ENCODE measurements around the gene TSC22D3.
A peak's percentile ranks its signal among the peaks of the same experiment; 100 is the strongest.

TSC22D3 gene

DNA sequence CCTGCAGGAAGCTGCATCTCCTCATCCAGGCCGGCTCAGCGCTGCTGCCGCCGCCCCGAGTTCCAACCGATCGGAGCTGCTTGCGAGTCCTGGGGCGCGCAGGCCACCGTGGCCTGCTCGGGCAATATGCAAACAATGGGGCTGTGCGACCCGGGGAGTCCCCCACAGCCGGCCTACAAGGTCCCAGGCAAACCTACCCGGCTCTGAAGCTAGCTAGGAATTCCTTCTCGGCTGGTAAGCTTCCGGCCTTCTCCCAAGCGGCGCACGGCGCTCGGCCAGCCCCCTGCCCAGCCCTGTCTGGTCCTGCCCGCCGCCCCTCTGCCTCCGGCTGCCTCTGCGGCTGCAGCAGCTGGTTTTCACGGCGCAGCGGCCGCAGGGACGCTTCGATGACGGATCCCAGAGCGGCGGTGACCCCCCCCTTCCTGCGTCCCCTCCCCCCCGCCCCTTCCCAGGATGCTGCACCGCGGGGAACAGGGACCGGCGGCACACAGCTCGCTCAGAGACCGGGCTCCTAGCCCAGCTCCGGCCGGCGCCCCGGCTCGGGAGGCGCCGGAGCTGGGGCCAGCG is 59.4 kb downstream of the TSC22D3 start:
- H3K4me3 ChIP-seq (ENCODE audit: low read depth, low read length): peak overlapping the region; percentile 67
- TF ChIP-seq CTCF (IDR thresholded peaks at IDR 0.05; ENCODE audit: low read depth, low read length): no peak

DNA sequence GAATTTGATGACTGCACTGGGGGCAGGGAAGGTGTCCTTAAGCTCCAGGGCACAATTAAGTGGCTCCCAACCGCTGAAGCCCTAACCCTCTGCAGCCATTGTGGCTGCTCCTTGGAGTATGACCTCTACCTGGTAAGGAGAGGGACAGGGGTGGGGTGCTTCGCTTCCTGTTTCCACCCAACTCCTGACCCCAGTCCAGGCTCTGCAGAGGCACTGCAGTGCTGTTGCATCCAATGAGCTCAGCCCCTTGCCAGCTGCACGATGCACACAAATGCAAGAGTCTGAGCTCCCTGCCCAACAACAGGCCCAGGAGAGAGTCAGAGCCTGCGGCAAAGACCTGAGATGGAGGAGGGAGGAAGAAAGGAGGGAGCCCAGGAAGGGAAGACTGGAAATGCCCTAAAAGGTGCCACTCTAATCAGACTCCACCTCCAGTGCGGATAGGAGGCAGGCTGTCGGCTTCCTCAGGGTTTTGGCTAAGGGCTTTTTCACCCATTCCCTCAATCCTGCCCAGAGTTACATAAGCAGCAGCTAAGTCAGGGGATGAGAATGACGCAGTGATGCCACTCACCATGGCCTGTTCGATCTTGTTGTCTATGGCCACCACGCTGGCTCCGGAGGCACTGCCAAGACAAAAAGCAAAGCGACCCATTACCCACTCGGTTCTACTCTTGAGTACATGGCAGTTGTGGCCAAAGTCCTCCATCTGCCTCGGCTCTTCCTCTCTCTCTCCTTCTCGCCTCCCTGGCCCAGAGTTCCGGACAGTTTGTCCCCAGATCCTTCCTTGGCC is 60.1 kb downstream of the TSC22D3 start:
- no peak for TF ChIP-seq CTCF (IDR thresholded peaks at IDR 0.05; ENCODE audit: low read depth, low read length)

DNA sequence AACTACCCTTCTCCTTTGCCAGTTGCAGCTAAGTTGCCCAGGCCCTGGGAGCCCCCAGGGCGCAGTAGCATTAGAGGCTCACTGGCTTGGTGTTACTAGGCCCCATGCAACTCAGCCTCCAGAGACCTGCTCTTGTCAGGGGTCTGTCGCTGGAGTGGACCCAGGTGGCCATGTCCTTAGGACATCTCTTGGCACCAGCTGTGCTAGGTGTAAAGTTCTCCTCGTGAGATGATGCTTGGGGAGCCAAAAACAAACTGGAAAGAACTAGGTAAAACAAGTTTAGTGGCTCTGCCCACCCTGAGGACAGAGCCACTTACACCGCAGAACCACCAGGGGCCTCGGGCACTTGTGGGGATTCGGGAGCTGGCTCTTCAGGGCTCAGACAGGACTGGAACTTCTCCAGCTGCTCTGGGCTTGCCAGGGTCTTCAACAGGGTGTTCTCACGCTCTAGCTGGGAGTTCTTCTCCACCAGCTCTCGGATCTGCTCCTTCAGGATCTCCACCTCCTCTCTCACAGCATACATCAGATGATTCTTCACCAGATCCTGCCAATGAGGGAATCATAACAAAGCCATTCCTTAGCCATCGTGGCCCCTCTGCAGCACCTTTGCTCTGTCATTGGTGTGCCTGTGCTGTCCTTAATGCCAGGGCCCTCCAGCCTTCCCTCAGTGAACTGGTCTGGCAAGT is 61.2 kb downstream of the TSC22D3 start:
- no peak for TF ChIP-seq CTCF (IDR thresholded peaks at IDR 0.05; ENCODE audit: low read depth, low read length)
- H3K4me3 ChIP-seq (ENCODE audit: low read depth, low read length): no peak overlapping the region

More for the DNA sequence above, 60.1 kb downstream of the TSC22D3 start:
- H3K4me3 ChIP-seq (ENCODE audit: low read depth, low read length): peak overlapping the region; percentile 67

- no peak overlapping the region for H3K4me3 ChIP-seq (ENCODE audit: low read depth, low read length)
- TF ChIP-seq CTCF (IDR thresholded peaks at IDR 0.05; ENCODE audit: low read depth, low read length): no peak
These were observed 61.9 kb downstream of the TSC22D3 start for GRCh38 chrX:107713543-107714205.

DNA sequence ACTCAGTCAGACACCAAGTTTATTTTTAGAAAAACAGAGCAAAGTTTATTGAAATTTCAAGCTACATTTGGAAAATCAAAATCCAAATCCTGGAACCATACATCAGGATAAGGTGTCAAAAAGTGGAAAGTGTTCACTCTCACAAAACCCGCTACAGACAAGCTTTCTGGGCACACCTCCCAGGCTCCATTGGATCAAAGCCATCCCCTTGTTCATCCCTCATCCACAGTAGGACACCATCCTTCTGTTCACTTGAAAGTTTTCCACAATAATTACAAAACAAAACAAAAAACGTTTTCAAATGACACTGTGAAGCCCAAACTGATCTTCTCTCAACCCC is 62.4 kb downstream of the TSC22D3 start:
- H3K4me3 ChIP-seq (ENCODE audit: low read depth, low read length): no peak overlapping the region
- no peak for TF ChIP-seq CTCF (IDR thresholded peaks at IDR 0.05; ENCODE audit: low read depth, low read length)

DNA sequence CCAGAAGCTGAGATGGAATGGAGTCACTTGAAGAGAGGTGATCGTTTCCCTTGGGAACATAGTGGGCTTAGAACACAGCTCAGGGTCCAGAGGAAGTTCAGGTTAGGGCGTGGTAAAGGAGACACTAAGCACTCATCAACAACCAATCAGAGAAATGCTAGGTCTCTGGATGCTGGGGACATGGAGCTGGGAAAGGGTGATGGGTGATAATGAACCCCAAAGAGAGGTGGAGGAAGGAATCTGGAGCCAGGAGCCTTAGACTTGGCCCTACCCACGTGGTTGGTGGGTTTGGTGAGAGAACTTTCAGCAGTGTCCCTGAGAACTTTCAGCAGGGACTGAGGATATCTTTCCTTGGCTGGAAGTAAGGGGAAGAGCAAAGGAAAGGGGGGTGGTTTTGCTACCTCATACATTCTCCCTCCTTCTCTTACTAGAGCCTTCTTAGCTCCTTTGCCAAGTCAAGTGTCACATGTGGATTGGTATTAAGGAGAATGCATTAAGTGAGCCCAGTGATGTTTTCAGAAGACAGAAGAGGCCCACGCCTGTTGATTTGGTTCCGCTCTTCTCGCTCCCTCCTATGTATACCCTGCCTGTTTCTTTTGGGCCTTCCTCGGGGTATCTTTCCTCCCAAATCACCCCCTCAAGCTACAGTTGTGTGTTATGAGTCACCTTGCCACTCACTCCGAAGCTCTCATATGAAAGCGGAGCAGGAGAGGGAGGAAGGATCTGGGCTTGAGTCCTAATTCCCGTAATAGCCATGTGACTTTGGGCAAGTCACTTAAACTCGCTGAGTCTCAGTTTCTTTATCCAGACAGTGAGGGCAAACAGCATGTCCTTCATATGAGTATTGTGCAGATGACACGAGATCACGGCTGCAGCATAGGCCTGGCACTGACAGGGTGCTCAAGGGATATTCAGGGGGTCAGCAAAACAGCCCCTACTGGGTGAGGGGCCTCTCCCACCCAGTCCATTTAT is 63.1 kb downstream of the TSC22D3 start:
- no peak overlapping the region for H3K4me3 ChIP-seq (ENCODE audit: low read depth, low read length)
- TF ChIP-seq CTCF (IDR thresholded peaks at IDR 0.05; ENCODE audit: low read depth, low read length): no peak

Data from WI38 (cell line).